HCT116 (cell line): Measurements from ENCODE around the gene MID1. TPM values are rescaled to one million over a fixed set of nuclear protein-coding genes. Genes with fewer than 3 reads are reported as not detected.

Experiments used
- ATAC-seq: fragments of 200-7000 bp; cut with Tn5 transposase; 2 replicates; pipeline ENCODE4 v1.9.1; 2020; ENCODE audit warnings: mild to moderate bottlenecking, moderate library complexity
- BruUV-seq: library from RNA; stranded (reverse); fragments of 400-500 nt; replicated peaks from 2 replicates; lab custom pipeline; 2021; lab: Mats Ljungman, UMichigan
- CTCF ChIA-PET: fragments of 300-600 bp; sonication (Branson Sonifier 250); formaldehyde crosslinking; loops from one replicate; lab custom pipeline; 2021; ENCODE audit warnings: antibody characterized with exemption; lab: Charles Lee
- POLR2A ChIA-PET: fragments of 300-600, 350-600 bp; sonication (Branson Sonifier 250); formaldehyde crosslinking; loops from one replicate; lab custom pipeline; 2021; ENCODE audit warnings: antibody characterized with exemption; lab: Charles Lee
- RAD21 ChIA-PET, 2 experiments: fragments of 300-600 bp; sonication (Branson Sonifier 250); formaldehyde crosslinking; loops; one replicate each; lab custom pipeline; 2023; ENCODE audit warnings: low total read pairs in 2 of 2; ENCODE audit not compliant: uncharacterized antibody in 2 of 2, unreplicated experiment in 2 of 2, low non-redundant PET in 1 of 2; lab: Charles Lee
- DNase-seq: peaks from one replicate; pipeline ENCODE4 v3.0.0-alpha.2; 2010; ENCODE audit warnings: low read depth, low spot score
- H2AFZ ChIP-seq: fragments of 200-600 bp; shearing (Covaris generic), sonication (generic); 2 replicates; pipeline ENCODE4 v1.6.1; 2017; ENCODE audit warnings: low read depth, mixed run types, mixed read lengths, antibody characterized with exemption, low read length; ENCODE audit not compliant: poor library complexity, severe bottlenecking
- H3K27ac ChIP-seq: 2 replicates; pipeline ENCODE4 v1.5.1; 2012; ENCODE audit warnings: low read depth, low read length
- H3K27me3 ChIP-seq: fragments of 200-600 bp; sonication (generic); 2 replicates; pipeline ENCODE4 v1.6.1; 2016; ENCODE audit warnings: mixed run types, low read length, mixed read lengths; ENCODE audit not compliant: insufficient read depth
- H3K36me3 ChIP-seq, 2 experiments: fragments of 200-500 bp in 1 of 2; fragments of 200-600 bp in 1 of 2; sonication (Bioruptor generic) in 1 of 2; sonication (generic) in 1 of 2; 2 replicates each; pipeline versions ENCODE4 v1.5.1 to v1.6.1; 2014 to 2016; ENCODE audit warnings: low read length in 2 of 2, inconsistent platforms in 1 of 2, mixed read lengths in 1 of 2, mixed run types in 1 of 2; ENCODE audit not compliant: insufficient read depth in 2 of 2, control insufficient read depth in 1 of 2
- H3K4me1 ChIP-seq, 2 experiments: fragments of 200-600 bp in 1 of 2; sonication (generic) in 1 of 2; 2 replicates each; pipeline versions ENCODE4 v1.5.1 to v1.6.1; 2012 to 2017; ENCODE audit warnings: low read length in 2 of 2, inconsistent platforms in 1 of 2, mild to moderate bottlenecking in 1 of 2, mixed read lengths in 1 of 2, mixed run types in 1 of 2, moderate library complexity in 1 of 2; ENCODE audit not compliant: insufficient read depth in 2 of 2, control insufficient read depth in 1 of 2
- H3K4me2 ChIP-seq: fragments of 200-600 bp; sonication (generic); 2 replicates; pipeline ENCODE4 v1.6.1; 2017; ENCODE audit warnings: mixed run types, low read length, mixed read lengths
- H3K4me3 ChIP-seq, 2 experiments: fragments of 200-600 bp in 1 of 2; sonication (generic) in 1 of 2; replicated peaks in 1 of 2; 2 replicates each; pipeline ENCODE4 v1.5.1; 2011 to 2016; ENCODE audit warnings: low read length in 2 of 2, control low read depth in 1 of 2, low read depth in 1 of 2, mild to moderate bottlenecking in 1 of 2, mixed read lengths in 1 of 2, mixed run types in 1 of 2
- H3K79me2 ChIP-seq: fragments of 200-600 bp; sonication (generic); 2 replicates; pipeline ENCODE4 v1.6.1; 2017; ENCODE audit warnings: mild to moderate bottlenecking, mixed run types, low read length, moderate library complexity, mixed read lengths; ENCODE audit not compliant: insufficient read depth
- H3K9ac ChIP-seq: fragments of 200-600 bp; sonication (generic); 2 replicates; pipeline ENCODE4 v1.6.1; 2016; ENCODE audit warnings: low read length, mixed read lengths
- H3K9me2 ChIP-seq: fragments of 200-600 bp; sonication (generic), shearing (Covaris generic); 2 replicates; pipeline ENCODE4 v1.6.1; 2017; ENCODE audit warnings: mixed run types, mild to moderate bottlenecking, moderate library complexity; ENCODE audit not compliant: insufficient read depth
- H3K9me3 ChIP-seq, 2 experiments: fragments of 200-500 bp in 1 of 2; fragments of 200-600 bp in 1 of 2; sonication (Bioruptor generic) in 1 of 2; sonication (generic) in 1 of 2; 2 replicates each; pipeline ENCODE4 v1.6.1; 2014 to 2017; ENCODE audit warnings: low read length in 2 of 2, mixed read lengths in 2 of 2, inconsistent platforms in 1 of 2, low read depth in 1 of 2, mild to moderate bottlenecking in 1 of 2, mixed run types in 1 of 2, moderate library complexity in 1 of 2; ENCODE audit not compliant: control insufficient read depth in 1 of 2, insufficient read depth in 1 of 2
- H4K20me1 ChIP-seq: fragments of 200-600 bp; sonication (generic), shearing (Covaris generic); 2 replicates; pipeline ENCODE4 v1.6.1; 2017; ENCODE audit warnings: mixed run types, mild to moderate bottlenecking, moderate library complexity; ENCODE audit not compliant: insufficient read depth
- EGR1 ChIP-seq: IDR thresholded peaks from 2 replicates; pipeline ENCODE4 v1.6.1; 2012; ENCODE audit warnings: low read depth
- JUND ChIP-seq: IDR thresholded peaks from 2 replicates; pipeline ENCODE4 v1.6.1; 2012
- POLR2A ChIP-seq: IDR thresholded peaks from 2 replicates; pipeline ENCODE4 v1.7.0; 2011; ENCODE audit warnings: borderline replicate concordance; ENCODE audit not compliant: insufficient read depth, insufficient read length; ENCODE audit errors: extremely low read depth
- POLR2AphosphoS5 ChIP-seq: IDR thresholded peaks from 2 replicates; pipeline ENCODE4 v1.6.1; 2011; ENCODE audit warnings: mild to moderate bottlenecking, low read depth, low read length, moderate library complexity
- SIN3A ChIP-seq: IDR thresholded peaks from 2 replicates; pipeline ENCODE4 v1.6.1; 2012; ENCODE audit warnings: low read depth
- SP1 ChIP-seq: IDR thresholded peaks from 2 replicates; pipeline ENCODE4 v1.6.1; 2012; ENCODE audit warnings: low read depth
- SRF ChIP-seq: IDR thresholded peaks from 2 replicates; pipeline ENCODE4 v1.6.1; 2012; ENCODE audit warnings: low read depth
- TCF7L2 ChIP-seq: IDR thresholded peaks from 2 replicates; pipeline ENCODE4 v1.7.0; 2011; ENCODE audit warnings: borderline replicate concordance, inconsistent platforms; ENCODE audit not compliant: insufficient read depth, insufficient read length; ENCODE audit errors: extremely low read depth
- YY1 ChIP-seq: IDR thresholded peaks from 2 replicates; pipeline ENCODE4 v1.6.1; 2011; ENCODE audit warnings: low read length, low read depth, moderate library complexity, mild to moderate bottlenecking; ENCODE audit not compliant: insufficient replicate concordance; ENCODE audit errors: extremely low read depth
- intact Hi-C: fragments of 100-400 bp; cut with micrococcal nuclease; formaldehyde crosslinking; loops from 2 replicates; pipeline ENCODE4 v1.10.0; 2022
- total RNA-seq: library from RNA; stranded (reverse); gene quantifications from one replicate; pipeline ENCODE4 v1.2.1, GENCODE V29; 2021; ENCODE audit not compliant: unreplicated experiment
- TF ChIP-seq, protein P1 (sequence below): IDR thresholded peaks from 2 replicates; pipeline ENCODE4 v1.6.1; 2012
- TF ChIP-seq, protein P2 (sequence below): IDR thresholded peaks from 2 replicates; pipeline ENCODE4 v1.6.1; 2011; ENCODE audit warnings: mild to moderate bottlenecking, low read length, moderate library complexity; ENCODE audit not compliant: insufficient replicate concordance; ENCODE audit errors: extremely low read depth
- TF ChIP-seq, protein P3 (sequence below), 3 experiments: fragments of 200-600 bp in 1 of 3; sonication (generic) in 1 of 3; IDR thresholded peaks in 2 of 3; conservative IDR thresholded peaks in 1 of 3; 2 replicates each; pipeline ENCODE4 v1.5.1; 2012 to 2017; ENCODE audit warnings: low read depth in 2 of 3, low read length in 2 of 3, antibody characterized with exemption in 1 of 3, borderline replicate concordance in 1 of 3, control low read depth in 1 of 3, mild to moderate bottlenecking in 1 of 3, mixed read lengths in 1 of 3, mixed run types in 1 of 3, moderate library complexity in 1 of 3; ENCODE audit not compliant: insufficient read depth in 1 of 3

Gene MID1
- total RNA-seq, 1 experiment from 2014 or later: 48.8 TPM

DNA sequence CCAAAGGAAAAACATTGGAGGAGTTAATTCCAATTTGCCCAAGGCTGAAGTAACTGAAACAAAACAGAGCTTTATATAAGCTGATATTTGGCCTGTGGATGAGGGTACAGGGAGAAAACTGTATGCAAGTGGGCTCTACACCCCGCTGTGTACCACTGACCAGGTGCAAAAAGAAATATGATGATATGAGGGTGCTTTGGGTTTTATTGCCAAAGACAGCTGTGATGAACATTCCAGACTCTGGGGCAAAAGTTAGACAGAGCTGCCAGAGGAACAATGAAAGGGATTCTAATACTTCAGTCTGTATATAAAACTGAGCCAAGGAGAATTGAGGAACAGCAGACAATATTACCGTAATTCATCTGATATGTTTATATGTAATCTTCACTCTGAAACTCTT, 117.4 kb downstream of the MID1 start:
- intact Hi-C loops: no loop called here
- Histone ChIP-seq H3K36me3 (0 out of 4 replicates have a peak, but pooled peaks cover 0 to 5% of the 10 kb centered on the region in 2 experiments), H3K4me3 (no peak overlapping the region), H3K27ac (no peak overlapping the region), H3K4me2 (no peak overlapping the region), H2AFZ (no peak overlapping the region), H3K27me3 (no peaks in the 10 kb centered on the region), H3K4me1 (peaks cover 3 to 7% of the 10 kb centered on the region in 2 experiments; a peak in 2 of 4 replicates), H3K9me3 (no peaks in the 10 kb centered on the region), H3K79me2 (peaks cover 11% of the 10 kb centered on the region; the same call in 1 of the 2 replicates), H3K9ac (no peak overlapping the region), H3K9me2 (no peaks in the 10 kb centered on the region), H4K20me1 (no peaks in the 10 kb centered on the region)
- ATAC-seq (no peak), DNase-seq (no peak)
- CTCF ChIA-PET: no interaction called here
- POLR2A ChIA-PET: no interaction called here
- RAD21 ChIA-PET: no interaction called here
- BruUV-seq: no TSS peak
- TF ChIP-seq, protein P1, sequence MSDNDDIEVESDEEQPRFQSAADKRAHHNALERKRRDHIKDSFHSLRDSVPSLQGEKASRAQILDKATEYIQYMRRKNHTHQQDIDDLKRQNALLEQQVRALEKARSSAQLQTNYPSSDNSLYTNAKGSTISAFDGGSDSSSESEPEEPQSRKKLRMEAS: no peak
- TF ChIP-seq, protein P2, sequence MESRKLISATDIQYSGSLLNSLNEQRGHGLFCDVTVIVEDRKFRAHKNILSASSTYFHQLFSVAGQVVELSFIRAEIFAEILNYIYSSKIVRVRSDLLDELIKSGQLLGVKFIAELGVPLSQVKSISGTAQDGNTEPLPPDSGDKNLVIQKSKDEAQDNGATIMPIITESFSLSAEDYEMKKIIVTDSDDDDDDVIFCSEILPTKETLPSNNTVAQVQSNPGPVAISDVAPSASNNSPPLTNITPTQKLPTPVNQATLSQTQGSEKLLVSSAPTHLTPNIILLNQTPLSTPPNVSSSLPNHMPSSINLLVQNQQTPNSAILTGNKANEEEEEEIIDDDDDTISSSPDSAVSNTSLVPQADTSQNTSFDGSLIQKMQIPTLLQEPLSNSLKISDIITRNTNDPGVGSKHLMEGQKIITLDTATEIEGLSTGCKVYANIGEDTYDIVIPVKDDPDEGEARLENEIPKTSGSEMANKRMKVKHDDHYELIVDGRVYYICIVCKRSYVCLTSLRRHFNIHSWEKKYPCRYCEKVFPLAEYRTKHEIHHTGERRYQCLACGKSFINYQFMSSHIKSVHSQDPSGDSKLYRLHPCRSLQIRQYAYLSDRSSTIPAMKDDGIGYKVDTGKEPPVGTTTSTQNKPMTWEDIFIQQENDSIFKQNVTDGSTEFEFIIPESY: no peak
- TF ChIP-seq YY1 (no peak), SP1 (no peak), EGR1 (no peak), JUND (no peak), POLR2AphosphoS5 (no peak)
- TF ChIP-seq, all 23 proteins: peak for 0

DNA sequence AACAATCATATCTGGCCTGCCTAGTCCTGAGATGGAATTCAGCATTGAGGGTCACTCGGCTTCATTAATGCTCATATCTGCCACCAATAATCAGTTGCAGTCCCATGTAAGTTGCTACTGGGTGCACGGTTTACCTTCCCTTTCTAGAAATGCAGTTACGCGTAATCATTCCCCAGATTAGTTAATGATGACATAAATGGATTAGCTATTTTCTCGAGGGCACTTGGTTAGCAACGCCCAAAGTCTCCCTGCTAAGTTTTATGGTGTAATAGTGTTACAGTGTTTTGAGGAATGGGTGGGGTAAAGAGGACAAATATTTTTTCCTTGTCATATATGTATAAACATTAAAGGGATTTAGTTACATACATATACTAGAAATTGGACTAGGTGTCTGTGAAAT, 118.8 kb downstream of the MID1 start:
- no peak overlapping the region for H3K4me2 ChIP-seq
- H3K9me3 ChIP-seq: no peaks in the 10 kb centered on the region
- ChIA-PET CTCF (no interaction called here), POLR2A (no interaction called here), RAD21 (no interaction called here)
- no peak overlapping the region for H3K9ac ChIP-seq
- peaks cover 11% of the 10 kb centered on the region; the same call in 1 of the 2 replicates for H3K79me2 ChIP-seq
- H3K27ac ChIP-seq: no peak overlapping the region
- ATAC-seq (no peak), DNase-seq (no peak)
- 0 out of 4 replicates have a peak, but pooled peaks cover 0 to 5% of the 10 kb centered on the region in 2 experiments for H3K36me3 ChIP-seq
- H3K9me2 ChIP-seq: no peaks in the 10 kb centered on the region
- BruUV-seq: no TSS peak
- no peak overlapping the region for H3K4me3 ChIP-seq
- no peak overlapping the region for H2AFZ ChIP-seq
- no peaks in the 10 kb centered on the region for H3K27me3 ChIP-seq
- peaks cover 0 to 3% of the 10 kb centered on the region in 2 experiments; a peak in 1 of 4 replicates for H3K4me1 ChIP-seq
- no peaks in the 10 kb centered on the region for H4K20me1 ChIP-seq
- intact Hi-C loops: no loop called here
- TF ChIP-seq, protein P1: no peak
- TF ChIP-seq, protein P2: no peak
- TF ChIP-seq EGR1 (no peak), POLR2A (no peak), SRF (no peak), POLR2AphosphoS5 (no peak), SIN3A (no peak), YY1 (no peak), TCF7L2 (no peak)
- TF ChIP-seq, protein P3, sequence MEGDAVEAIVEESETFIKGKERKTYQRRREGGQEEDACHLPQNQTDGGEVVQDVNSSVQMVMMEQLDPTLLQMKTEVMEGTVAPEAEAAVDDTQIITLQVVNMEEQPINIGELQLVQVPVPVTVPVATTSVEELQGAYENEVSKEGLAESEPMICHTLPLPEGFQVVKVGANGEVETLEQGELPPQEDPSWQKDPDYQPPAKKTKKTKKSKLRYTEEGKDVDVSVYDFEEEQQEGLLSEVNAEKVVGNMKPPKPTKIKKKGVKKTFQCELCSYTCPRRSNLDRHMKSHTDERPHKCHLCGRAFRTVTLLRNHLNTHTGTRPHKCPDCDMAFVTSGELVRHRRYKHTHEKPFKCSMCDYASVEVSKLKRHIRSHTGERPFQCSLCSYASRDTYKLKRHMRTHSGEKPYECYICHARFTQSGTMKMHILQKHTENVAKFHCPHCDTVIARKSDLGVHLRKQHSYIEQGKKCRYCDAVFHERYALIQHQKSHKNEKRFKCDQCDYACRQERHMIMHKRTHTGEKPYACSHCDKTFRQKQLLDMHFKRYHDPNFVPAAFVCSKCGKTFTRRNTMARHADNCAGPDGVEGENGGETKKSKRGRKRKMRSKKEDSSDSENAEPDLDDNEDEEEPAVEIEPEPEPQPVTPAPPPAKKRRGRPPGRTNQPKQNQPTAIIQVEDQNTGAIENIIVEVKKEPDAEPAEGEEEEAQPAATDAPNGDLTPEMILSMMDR (IDR thresholded peaks at IDR 0.05 in 2 of 3, conservative IDR thresholded peaks at IDR 0.05 in 1 of 3; ENCODE audit: borderline replicate concordance in 1 of 3, insufficient read depth in 1 of 3, low read depth in 2 of 3, low read length in 2 of 3): no peak
